PC-3 (cell line): ENCODE results near the gene ABCF3. TPM values are rescaled to one million over a fixed set of nuclear protein-coding genes. Genes with fewer than 3 reads are reported as not detected.
A peak's percentile ranks its signal among the peaks of the same experiment; 100 is the strongest.

Experiments
- ATAC-seq: fragments of 200-7000 bp; cut with Tn5 transposase; 2 replicates; pipeline ENCODE4 v1.9.1; 2020; ENCODE audit warnings: mild to moderate bottlenecking, moderate library complexity
- BruUV-seq: library from RNA; stranded (reverse); fragments of 400-500 nt; replicated peaks from 2 replicates; lab custom pipeline; 2021; lab: Mats Ljungman, UMichigan
- CTCF ChIA-PET: fragments of 300-600 bp; sonication (Branson Sonifier 250); formaldehyde crosslinking; loops from one replicate; lab custom pipeline; 2022; ENCODE audit warnings: antibody characterized with exemption; lab: Charles Lee
- POLR2A ChIA-PET: fragments of 300-600 bp; sonication (Branson Sonifier 250); formaldehyde crosslinking; loops from one replicate; lab custom pipeline; 2022; ENCODE audit warnings: antibody characterized with exemption; ENCODE audit not compliant: unreplicated experiment; lab: Charles Lee
- DNase-seq: peaks from one replicate; pipeline ENCODE4 v3.0.0-alpha.2; 2015
- H2AFZ ChIP-seq: fragments of 300-600 bp; sonication (generic); 2 replicates; pipeline ENCODE4 v1.6.0; 2016; ENCODE audit warnings: antibody characterized with exemption, low read length
- H3F3A ChIP-seq: fragments of 300-600 bp; sonication (generic); one replicate; pipeline ENCODE4 v1.6.0; 2017; ENCODE audit warnings: antibody characterized with exemption, low read length, control low read depth, mild to moderate bottlenecking; ENCODE audit not compliant: unreplicated experiment
- H3K27ac ChIP-seq: fragments of 300-600 bp; sonication (generic); 2 replicates; pipeline ENCODE4 v1.5.1; 2016; ENCODE audit warnings: mild to moderate bottlenecking, low read length
- H3K27me3 ChIP-seq: fragments of 300-600 bp; sonication (generic); 2 replicates; pipeline ENCODE4 v1.6.1; 2016; ENCODE audit warnings: low read length, mixed read lengths
- H3K36me3 ChIP-seq: fragments of 300-600 bp; sonication (generic); 2 replicates; pipeline ENCODE4 v1.6.1; 2016; ENCODE audit warnings: low read depth, mixed run types, low read length, mixed read lengths
- H3K4me1 ChIP-seq: fragments of 300-600 bp; sonication (generic); 2 replicates; pipeline ENCODE4 v1.5.1; 2016; ENCODE audit warnings: low read length; ENCODE audit not compliant: insufficient read depth
- H3K4me2 ChIP-seq: fragments of 300-600 bp; sonication (generic); 2 replicates; pipeline ENCODE4 v1.6.0; 2016; ENCODE audit warnings: low read length
- H3K4me3 ChIP-seq: fragments of 300-600 bp; sonication (generic); 2 replicates; pipeline ENCODE4 v1.5.1; 2016; ENCODE audit warnings: mild to moderate bottlenecking, low read length, mixed read lengths
- H3K79me2 ChIP-seq: fragments of 300-600 bp; sonication (generic); 2 replicates; pipeline ENCODE4 v1.6.1; 2017; ENCODE audit warnings: low read length, mixed read lengths
- H3K9ac ChIP-seq: fragments of 300-600 bp; sonication (generic); 2 replicates; pipeline ENCODE4 v1.6.0; 2016; ENCODE audit warnings: mild to moderate bottlenecking, low read length
- H3K9me2 ChIP-seq: fragments of 300-600 bp; sonication (generic); replicated peaks from 2 replicates; pipeline ENCODE4 v1.6.1; 2016; ENCODE audit warnings: mixed run types, low read length, mixed read lengths
- H3K9me3 ChIP-seq: fragments of 300-600 bp; sonication (generic); 2 replicates; pipeline ENCODE4 v1.6.1; 2016; ENCODE audit warnings: low read length, mixed read lengths
- H4K20me1 ChIP-seq: fragments of 300-600 bp; sonication (generic); 2 replicates; pipeline ENCODE4 v1.6.1; 2016; ENCODE audit warnings: low read length, mixed read lengths
- EZH2 ChIP-seq: fragments of 300-600 bp; sonication (generic); IDR thresholded peaks from one replicate; pipeline ENCODE4 v1.6.1; 2017; ENCODE audit warnings: antibody characterized with exemption, mild to moderate bottlenecking, low read length; ENCODE audit not compliant: unreplicated experiment
- EZH2phosphoT487 ChIP-seq: fragments of 300-600 bp; sonication (generic); IDR thresholded peaks from 2 replicates; pipeline ENCODE4 v1.6.1; 2018; ENCODE audit warnings: mild to moderate bottlenecking, antibody characterized with exemption, low read length, borderline replicate concordance
- intact Hi-C: fragments of 100-400 bp; cut with micrococcal nuclease; formaldehyde crosslinking; loops from 2 replicates; pipeline ENCODE4 v1.9.0; 2023
- total RNA-seq: library from RNA; depleted of rRNA; stranded (reverse); fragments of >200 nt; gene quantifications from 2 replicates; pipeline ENCODE4 v1.2.3, GENCODE V29; 2014
- TF ChIP-seq, protein P1 (sequence below): fragments of 300-600 bp; sonication (generic); conservative IDR thresholded peaks from 2 replicates; pipeline ENCODE4 v1.5.1; 2017; ENCODE audit warnings: antibody characterized with exemption, low read depth, mild to moderate bottlenecking, low read length

ABCF3 gene
- total RNA-seq, 1 experiment from 2014 or later, result 85.5 TPM

DNA sequence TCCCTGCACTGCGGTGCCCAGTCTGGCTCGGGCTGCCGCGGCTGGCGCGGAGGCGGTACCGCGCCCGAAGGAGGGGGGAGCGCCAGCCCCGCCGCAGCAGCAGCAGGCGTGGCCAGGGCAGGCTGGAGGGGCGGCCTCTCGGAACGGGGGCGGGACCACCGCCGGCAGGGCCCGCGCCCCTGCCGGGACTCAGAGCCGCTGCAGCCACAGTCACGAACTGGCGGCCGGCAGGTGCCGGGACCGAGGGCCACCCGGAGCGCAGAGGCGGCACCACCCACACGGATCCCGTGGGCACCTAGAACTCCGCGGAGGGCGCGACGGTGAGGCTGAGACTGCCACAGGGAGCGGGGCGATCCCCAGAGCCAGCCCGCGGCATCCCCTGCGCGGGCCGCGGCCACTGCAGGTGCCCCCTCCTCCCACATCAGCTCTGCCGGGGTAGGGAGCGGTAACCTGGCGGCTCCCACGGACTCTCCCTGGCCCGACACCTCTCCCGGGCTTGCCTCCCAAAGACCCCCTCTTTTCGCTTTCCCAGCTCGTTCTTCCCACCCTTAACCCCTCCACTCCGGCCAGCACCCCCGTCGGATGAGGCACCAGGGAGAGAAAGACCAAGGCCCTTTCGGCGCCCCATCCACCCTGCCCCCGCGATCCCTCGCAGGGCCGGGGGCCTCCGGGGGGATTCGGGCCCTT is 43.5 kb downstream of the ABCF3 start, which contains the start of gene VWA5B2:
Gene VWA5B2, plus strand, starts transcription at position 192 of the 687 bp plus-strand sequence. CDS start 944 bp downstream, outside the sequence.
- TF ChIP-seq EZH2phosphoT487, result no peak
- TF ChIP-seq EZH2, result no peak
- TF ChIP-seq, protein P1, sequence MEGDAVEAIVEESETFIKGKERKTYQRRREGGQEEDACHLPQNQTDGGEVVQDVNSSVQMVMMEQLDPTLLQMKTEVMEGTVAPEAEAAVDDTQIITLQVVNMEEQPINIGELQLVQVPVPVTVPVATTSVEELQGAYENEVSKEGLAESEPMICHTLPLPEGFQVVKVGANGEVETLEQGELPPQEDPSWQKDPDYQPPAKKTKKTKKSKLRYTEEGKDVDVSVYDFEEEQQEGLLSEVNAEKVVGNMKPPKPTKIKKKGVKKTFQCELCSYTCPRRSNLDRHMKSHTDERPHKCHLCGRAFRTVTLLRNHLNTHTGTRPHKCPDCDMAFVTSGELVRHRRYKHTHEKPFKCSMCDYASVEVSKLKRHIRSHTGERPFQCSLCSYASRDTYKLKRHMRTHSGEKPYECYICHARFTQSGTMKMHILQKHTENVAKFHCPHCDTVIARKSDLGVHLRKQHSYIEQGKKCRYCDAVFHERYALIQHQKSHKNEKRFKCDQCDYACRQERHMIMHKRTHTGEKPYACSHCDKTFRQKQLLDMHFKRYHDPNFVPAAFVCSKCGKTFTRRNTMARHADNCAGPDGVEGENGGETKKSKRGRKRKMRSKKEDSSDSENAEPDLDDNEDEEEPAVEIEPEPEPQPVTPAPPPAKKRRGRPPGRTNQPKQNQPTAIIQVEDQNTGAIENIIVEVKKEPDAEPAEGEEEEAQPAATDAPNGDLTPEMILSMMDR, result no peak
- peak; percentile 80 for ATAC-seq
- intact Hi-C loops, result loop anchor here (5.0 kb wide), 1 partner anchor 42 kb away; the partner anchor contains the start of gene ABCF3
- peaks cover 10% of the 10 kb centered on the region for H3K27me3 ChIP-seq
- no TSS peak for BruUV-seq
- H3K36me3 ChIP-seq, result no peaks in the 10 kb centered on the region
- H2AFZ ChIP-seq, result peak within 1 kb of the TSS; percentile 79
- no peaks in the 10 kb centered on the region for H3K9me3 ChIP-seq
- peaks cover 18% of the 10 kb centered on the region for H3K4me1 ChIP-seq
- no peaks in the 10 kb centered on the region for H3K9me2 ChIP-seq
- ChIA-PET POLR2A (no interaction called here), CTCF (no interaction called here)
- H3K9ac ChIP-seq, result no peak within 1 kb of the TSS
- H3F3A ChIP-seq, result no peaks in the 10 kb centered on the region
- H3K79me2 ChIP-seq, result no peaks in the 10 kb centered on the region
- H3K27ac ChIP-seq, result no peak within 1 kb of the TSS
- H3K4me2 ChIP-seq, result peak within 1 kb of the TSS; percentile 99
- H3K4me3 ChIP-seq, result peak within 1 kb of the TSS; percentile 75
- peak; percentile 80 for DNase-seq
- no peaks in the 10 kb centered on the region for H4K20me1 ChIP-seq

DNA sequence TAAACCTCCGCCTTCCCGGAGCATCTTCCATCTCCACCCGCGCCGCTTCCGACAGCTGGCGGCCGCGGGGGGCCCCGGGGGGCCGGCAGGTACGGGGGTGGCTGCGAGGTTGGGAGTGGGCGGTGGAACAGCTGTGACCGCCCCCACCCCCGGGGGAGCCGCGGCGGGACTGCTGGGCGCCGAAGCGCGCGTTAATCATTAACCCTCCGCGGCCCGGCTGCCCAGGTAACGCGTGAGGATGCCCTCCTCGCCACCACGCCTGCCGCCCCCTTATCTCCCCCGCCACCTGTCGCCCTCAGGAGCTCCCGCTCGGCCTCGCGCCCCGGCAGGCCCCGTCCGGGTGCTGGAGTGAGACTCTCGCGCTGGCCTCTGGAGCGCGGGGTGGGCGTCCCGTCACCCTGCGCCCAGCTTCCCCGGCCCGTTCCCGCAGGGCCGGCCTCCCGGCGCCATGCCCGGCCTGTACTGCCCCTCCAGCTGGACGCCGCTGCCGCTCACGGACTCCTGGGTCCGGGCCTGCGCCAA is 44.1 kb downstream of the ABCF3 start:
- Histone ChIP-seq H3K4me3 (peak overlapping the region; percentile 75), H2AFZ (peak overlapping the region; percentile 79), H3F3A (no peaks in the 10 kb centered on the region), H3K4me2 (peak overlapping the region; percentile 99), H3K4me1 (peaks cover 19% of the 10 kb centered on the region), H3K9ac (no peak overlapping the region), H3K36me3 (no peaks in the 10 kb centered on the region), H3K27ac (no peak overlapping the region), H3K79me2 (no peaks in the 10 kb centered on the region), H3K9me3 (no peaks in the 10 kb centered on the region), H3K27me3 (peaks cover 10% of the 10 kb centered on the region), H3K9me2 (no peaks in the 10 kb centered on the region), H4K20me1 (no peaks in the 10 kb centered on the region)
- DNase-seq (no peak), ATAC-seq (no peak)
- BruUV-seq, result no TSS peak
- ChIA-PET POLR2A (no interaction called here), CTCF (no interaction called here)
- intact Hi-C loops, result loop anchor here (5.0 kb wide), 1 partner anchor 43 kb away; the partner anchor contains the start of gene ABCF3
- TF ChIP-seq EZH2, result peak; percentile 35
- TF ChIP-seq EZH2phosphoT487, result no peak

DNA sequence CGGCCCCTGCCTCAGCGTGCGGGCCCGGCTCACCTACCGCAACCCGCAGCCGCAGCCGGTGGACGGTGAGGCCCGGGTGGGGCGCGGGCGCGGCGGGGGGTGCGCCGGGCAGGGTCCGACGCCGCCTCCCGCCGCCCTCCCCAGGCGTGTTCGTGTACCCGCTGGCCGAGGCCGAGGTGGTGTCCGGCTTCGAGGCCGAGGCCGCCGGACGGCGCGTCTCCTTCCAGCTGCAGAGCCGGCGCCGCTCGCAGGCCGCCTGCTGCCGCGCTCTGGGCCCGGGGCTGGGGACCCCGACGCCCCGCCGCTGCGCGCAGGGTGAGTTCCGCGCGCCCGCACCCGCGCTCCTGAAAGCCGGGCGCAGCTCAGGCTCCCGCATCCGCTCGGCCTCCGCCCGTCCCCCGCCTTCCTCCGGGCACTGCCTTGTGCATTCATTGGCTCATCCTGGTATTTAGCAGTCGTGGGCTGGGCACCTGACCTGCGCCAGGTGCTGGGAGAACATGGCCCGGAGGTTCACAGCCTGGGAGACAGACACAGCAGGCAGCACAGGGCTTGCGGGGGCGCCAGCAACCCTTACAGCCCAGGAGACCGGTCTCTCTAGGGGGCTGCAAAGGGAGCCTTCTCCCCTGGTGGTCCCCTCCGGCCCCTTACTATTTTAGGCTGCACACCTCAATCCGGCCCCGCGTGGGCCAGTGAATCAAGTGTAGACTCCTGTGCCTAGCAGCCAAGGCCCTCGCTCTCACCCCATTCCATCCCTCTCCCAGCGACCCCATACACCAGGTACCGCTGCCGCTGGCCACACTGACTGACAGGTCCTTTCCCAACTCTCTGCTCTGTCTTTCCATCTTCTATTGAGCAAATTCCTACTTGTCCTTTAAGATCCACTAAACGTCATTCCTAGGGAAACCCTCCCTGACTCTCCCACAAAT is 44.9 kb downstream of the ABCF3 start:
- POLR2A ChIA-PET, result no interaction called here

More for the DNA sequence above, 44.9 kb downstream of the ABCF3 start:
- DNase-seq (peak; percentile 62), ATAC-seq (peak; percentile 12; the same call in 1 of the 2 replicates)
- H3K9me3 ChIP-seq, result no peaks in the 10 kb centered on the region
- H3K4me3 ChIP-seq, result peak overlapping the region; percentile 75
- no peaks in the 10 kb centered on the region for H4K20me1 ChIP-seq
- H3K4me1 ChIP-seq, result peaks cover 19% of the 10 kb centered on the region
- TF ChIP-seq EZH2 (no peak), EZH2phosphoT487 (no peak)
- TF ChIP-seq, protein P1, result no peak
- peak overlapping the region; percentile 79 for H2AFZ ChIP-seq
- H3K4me2 ChIP-seq, result peak overlapping the region; percentile 99
- no peaks in the 10 kb centered on the region for H3K79me2 ChIP-seq
- BruUV-seq, result no TSS peak
- no peak overlapping the region for H3K27ac ChIP-seq
- H3K27me3 ChIP-seq, result peaks cover 10% of the 10 kb centered on the region
- intact Hi-C loops, result loop anchor here (5.0 kb wide), 1 partner anchor 44 kb away; the partner anchor contains the start of gene ABCF3
- H3K36me3 ChIP-seq, result no peaks in the 10 kb centered on the region
- no peaks in the 10 kb centered on the region for H3F3A ChIP-seq
- CTCF ChIA-PET, result no interaction called here
- H3K9ac ChIP-seq, result no peak overlapping the region
- no peaks in the 10 kb centered on the region for H3K9me2 ChIP-seq
